Activated CD4-positive, alpha-beta T cell treated with anti-CD3 and anti-CD28 coated beads, Interleukin-2, amount 50 U/mL, for 24 hours (primary cell): ENCODE measurements around the gene CDHR3.

ENCODE experiments used
- DNase-seq, 2 donors: peaks; one replicate each; pipeline ENCODE4 v3.0.0-alpha.2; 2020; ENCODE audit warnings: low read depth in 1 of 2, low spot score in 1 of 2

CDHR3 gene

DNA sequence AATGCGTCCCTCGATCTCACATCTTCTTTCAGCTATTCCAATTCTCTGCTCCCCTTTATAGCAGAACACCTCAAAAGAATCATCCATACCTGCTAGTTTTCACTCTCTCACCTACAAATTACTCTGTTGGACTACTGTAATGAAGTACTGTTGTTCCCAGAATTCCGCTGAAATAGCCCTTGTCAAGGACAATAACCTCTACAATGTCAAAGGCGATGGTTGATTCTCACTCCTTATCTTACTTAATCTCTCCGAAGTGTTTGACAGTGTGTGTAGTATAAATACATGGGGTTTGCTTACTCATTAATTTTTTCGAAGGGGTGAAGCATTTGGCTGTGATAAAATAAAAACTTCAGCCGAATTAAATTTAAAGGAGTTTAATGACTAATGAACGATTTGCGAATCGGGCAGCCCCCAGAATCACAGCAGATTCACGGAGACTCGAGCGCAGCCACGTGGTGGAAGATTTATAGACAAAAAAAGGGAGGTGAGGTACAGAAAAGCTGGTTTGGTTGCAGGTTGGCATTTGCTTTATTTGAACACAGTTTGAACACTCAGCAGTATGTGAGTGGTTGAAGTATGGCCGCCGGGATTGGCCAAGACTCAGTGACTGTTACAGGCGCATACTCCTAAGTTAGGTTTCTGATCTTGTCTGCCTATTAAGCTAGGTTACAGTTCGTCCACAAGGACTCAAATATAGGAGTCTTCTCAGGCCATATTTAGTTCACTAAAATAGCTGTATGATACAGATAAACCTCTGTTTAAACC, 119.2 kb downstream of the CDHR3 start:
- no peak for DNase-seq
